Transverse colon (tissue), 4 donors: Measurements from ENCODE around the gene DTX1.

ENCODE experiments used
- POLR2A ChIP-seq: fragments of 450-650 bp; IDR thresholded peaks from one replicate; pipeline ENCODE4 v1.6.1; 2016; ENCODE audit warnings: antibody characterized with exemption, mild to moderate bottlenecking, moderate library complexity
- POLR2AphosphoS5 ChIP-seq, 3 donors: sonication (generic); formaldehyde crosslinking; IDR thresholded peaks; one replicate each; pipeline ENCODE4 v1.6.1; 2016; ENCODE audit warnings: antibody characterized with exemption in 3 of 3
- TF ChIP-seq, protein P1 (sequence below), 5 experiments: fragments of 200-600 bp in 3 of 5; fragments of 450-650 bp in 2 of 5; sonication (generic) in 3 of 5; IDR thresholded peaks; 1 replicate in 2 of 5; 2 replicates in 3 of 5; pipeline ENCODE4 v1.5.1; 2016 to 2017; ENCODE audit warnings: antibody characterized with exemption in 5 of 5, inconsistent platforms in 3 of 5, mild to moderate bottlenecking in 2 of 5, moderate library complexity in 1 of 5

DNA sequence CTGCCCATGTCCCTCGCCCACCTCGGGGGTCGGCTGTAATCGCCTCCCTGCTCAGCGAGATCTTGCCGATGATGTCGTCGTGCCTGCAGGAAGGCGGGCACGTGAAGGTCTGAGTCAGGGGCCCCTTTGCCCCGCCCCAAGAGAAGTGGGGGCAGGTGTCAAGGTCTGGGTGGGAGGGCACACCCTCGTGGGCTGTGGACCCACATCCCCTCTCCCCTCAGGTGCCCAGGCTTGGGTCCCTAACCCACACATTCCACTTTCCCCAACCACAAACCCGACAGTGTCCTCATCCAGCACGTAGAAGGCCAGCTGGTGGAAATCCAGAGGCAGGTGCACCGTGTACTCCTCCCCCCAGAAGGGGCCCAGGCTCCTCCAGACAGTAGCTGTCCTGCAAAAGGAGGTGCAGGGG lies 71.3 kb downstream of the DTX1 start:
- TF ChIP-seq, protein P1, sequence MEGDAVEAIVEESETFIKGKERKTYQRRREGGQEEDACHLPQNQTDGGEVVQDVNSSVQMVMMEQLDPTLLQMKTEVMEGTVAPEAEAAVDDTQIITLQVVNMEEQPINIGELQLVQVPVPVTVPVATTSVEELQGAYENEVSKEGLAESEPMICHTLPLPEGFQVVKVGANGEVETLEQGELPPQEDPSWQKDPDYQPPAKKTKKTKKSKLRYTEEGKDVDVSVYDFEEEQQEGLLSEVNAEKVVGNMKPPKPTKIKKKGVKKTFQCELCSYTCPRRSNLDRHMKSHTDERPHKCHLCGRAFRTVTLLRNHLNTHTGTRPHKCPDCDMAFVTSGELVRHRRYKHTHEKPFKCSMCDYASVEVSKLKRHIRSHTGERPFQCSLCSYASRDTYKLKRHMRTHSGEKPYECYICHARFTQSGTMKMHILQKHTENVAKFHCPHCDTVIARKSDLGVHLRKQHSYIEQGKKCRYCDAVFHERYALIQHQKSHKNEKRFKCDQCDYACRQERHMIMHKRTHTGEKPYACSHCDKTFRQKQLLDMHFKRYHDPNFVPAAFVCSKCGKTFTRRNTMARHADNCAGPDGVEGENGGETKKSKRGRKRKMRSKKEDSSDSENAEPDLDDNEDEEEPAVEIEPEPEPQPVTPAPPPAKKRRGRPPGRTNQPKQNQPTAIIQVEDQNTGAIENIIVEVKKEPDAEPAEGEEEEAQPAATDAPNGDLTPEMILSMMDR (IDR thresholded peaks at IDR 0.05): no peak
- TF ChIP-seq POLR2A (no peak), POLR2AphosphoS5 (IDR thresholded peaks at IDR 0.05) (no peak)
